Type B pancreatic cell (in vitro differentiated cells): ENCODE results near the gene SLC6A1. TPM values are rescaled to one million over a fixed set of nuclear protein-coding genes. Genes with fewer than 3 reads are reported as not detected.
A peak's percentile ranks its signal among the peaks of the same experiment; 100 is the strongest.
"Not testable (repeated sequence)": the region's sequence is repeated elsewhere in the genome, so short reads cannot be mapped to it uniquely, and the experiment has no call there.

ENCODE experiments used
- DNase-seq: peaks from one replicate; pipeline ENCODE4 v3.0.0; 2021; ENCODE audit warnings: mixed read lengths; ENCODE audit not compliant: unreplicated experiment; ENCODE audit errors: extremely low spot score
- H3K27ac Mint-ChIP-seq: 2 replicates; pipeline ENCODE4 v1.8.0; 2021; ENCODE audit warnings: mild to moderate bottlenecking, mixed read lengths
- H3K27me3 Mint-ChIP-seq: 2 replicates; pipeline ENCODE4 v1.8.0; 2021; ENCODE audit warnings: mixed read lengths
- H3K36me3 Mint-ChIP-seq: 2 replicates; pipeline ENCODE4 v1.8.0; 2021; ENCODE audit warnings: mixed read lengths
- H3K4me1 Mint-ChIP-seq: one replicate; pipeline ENCODE4 v1.8.0; 2021; ENCODE audit warnings: mixed read lengths; ENCODE audit not compliant: unreplicated experiment
- H3K4me3 Mint-ChIP-seq: 2 replicates; pipeline ENCODE4 v1.8.0; 2021; ENCODE audit warnings: mild to moderate bottlenecking, mixed read lengths
- H3K9me3 Mint-ChIP-seq: 2 replicates; pipeline ENCODE4 v1.8.0; 2021; ENCODE audit warnings: mixed read lengths
- total RNA-seq: library from RNA; stranded (reverse); gene quantifications from 2 replicates; pipeline ENCODE4 v1.2.1, GENCODE V29; 2021; ENCODE audit warnings: low replicate concordance
- TF ChIP-seq, protein P1 (sequence below): fragments of 200-600 bp; sonication (generic); conservative IDR thresholded peaks from 2 replicates; pipeline ENCODE4 v1.5.0; 2021; ENCODE audit warnings: antibody characterized with exemption, mild to moderate bottlenecking

SLC6A1 gene
- total RNA-seq, 1 donor from 2014 or later, result 6.3 TPM

DNA sequence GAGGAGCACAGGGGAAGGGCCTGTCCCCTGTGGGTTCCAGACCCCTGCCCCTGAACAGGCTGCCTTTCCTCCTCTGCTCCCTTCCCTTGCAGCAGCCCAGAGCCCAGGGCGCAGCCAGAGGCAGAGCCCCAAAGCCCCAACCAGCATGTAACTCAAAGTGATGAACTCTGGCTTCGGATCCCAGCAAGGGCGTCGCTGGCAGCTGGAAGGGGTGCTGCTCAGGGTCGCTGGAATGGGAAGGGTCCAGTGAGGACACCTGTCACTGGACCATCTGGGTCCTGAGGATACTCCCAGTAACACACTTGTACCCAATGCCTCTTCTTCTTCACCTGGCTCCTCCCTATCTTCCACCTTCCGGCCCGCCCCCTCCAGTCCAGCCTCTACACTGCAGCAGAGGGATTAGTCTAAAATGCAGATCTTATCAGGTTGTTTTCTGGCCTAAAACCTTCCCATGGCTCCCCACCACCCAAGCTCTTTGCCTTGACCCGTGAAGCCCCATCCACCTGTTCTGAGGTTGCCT, 64.0 kb downstream of the SLC6A1 start:
- H3K27ac Mint-ChIP-seq, result no peak overlapping the region
- H3K27me3 Mint-ChIP-seq, result peaks cover 61% of the 10 kb centered on the region
- H3K4me1 Mint-ChIP-seq, result no peaks in the 10 kb centered on the region
- H3K9me3 Mint-ChIP-seq, result no peaks in the 10 kb centered on the region
- no peak overlapping the region for H3K4me3 Mint-ChIP-seq
- no peaks in the 10 kb centered on the region for H3K36me3 Mint-ChIP-seq
- no peak for DNase-seq
- TF ChIP-seq, protein P1, sequence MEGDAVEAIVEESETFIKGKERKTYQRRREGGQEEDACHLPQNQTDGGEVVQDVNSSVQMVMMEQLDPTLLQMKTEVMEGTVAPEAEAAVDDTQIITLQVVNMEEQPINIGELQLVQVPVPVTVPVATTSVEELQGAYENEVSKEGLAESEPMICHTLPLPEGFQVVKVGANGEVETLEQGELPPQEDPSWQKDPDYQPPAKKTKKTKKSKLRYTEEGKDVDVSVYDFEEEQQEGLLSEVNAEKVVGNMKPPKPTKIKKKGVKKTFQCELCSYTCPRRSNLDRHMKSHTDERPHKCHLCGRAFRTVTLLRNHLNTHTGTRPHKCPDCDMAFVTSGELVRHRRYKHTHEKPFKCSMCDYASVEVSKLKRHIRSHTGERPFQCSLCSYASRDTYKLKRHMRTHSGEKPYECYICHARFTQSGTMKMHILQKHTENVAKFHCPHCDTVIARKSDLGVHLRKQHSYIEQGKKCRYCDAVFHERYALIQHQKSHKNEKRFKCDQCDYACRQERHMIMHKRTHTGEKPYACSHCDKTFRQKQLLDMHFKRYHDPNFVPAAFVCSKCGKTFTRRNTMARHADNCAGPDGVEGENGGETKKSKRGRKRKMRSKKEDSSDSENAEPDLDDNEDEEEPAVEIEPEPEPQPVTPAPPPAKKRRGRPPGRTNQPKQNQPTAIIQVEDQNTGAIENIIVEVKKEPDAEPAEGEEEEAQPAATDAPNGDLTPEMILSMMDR, result no peak

- Mint-ChIP-seq H3K36me3 (no peaks in the 10 kb centered on the region), H3K4me1 (no peaks in the 10 kb centered on the region), H3K9me3 (no peaks in the 10 kb centered on the region), H3K27ac (no peak overlapping the region), H3K27me3 (peaks cover 61% of the 10 kb centered on the region), H3K4me3 (no peak overlapping the region)
- TF ChIP-seq, protein P1, result no peak
- no peak for DNase-seq
Observed at GRCh38 chr3:11057655-11058054, 65.1 kb downstream of the SLC6A1 start.

GRCh38 chr3:11059090-11059798, 66.7 kb downstream of the SLC6A1 start:
- TF ChIP-seq, protein P1, result peak; percentile 84
- Mint-ChIP-seq H3K27ac (no peak overlapping the region), H3K27me3 (peaks cover 51% of the 10 kb centered on the region), H3K4me3 (no peak overlapping the region), H3K9me3 (no peaks in the 10 kb centered on the region), H3K36me3 (no peaks in the 10 kb centered on the region), H3K4me1 (no peaks in the 10 kb centered on the region)
- DNase-seq, result no peak

- TF ChIP-seq, protein P1, result peak; percentile 12
- H3K27ac Mint-ChIP-seq, result no peak overlapping the region
- H3K36me3 Mint-ChIP-seq, result no peaks in the 10 kb centered on the region
- no peak for DNase-seq
- H3K4me1 Mint-ChIP-seq, result no peaks in the 10 kb centered on the region
- no peak overlapping the region for H3K4me3 Mint-ChIP-seq
- H3K9me3 Mint-ChIP-seq, result peaks cover 4% of the 10 kb centered on the region
- H3K27me3 Mint-ChIP-seq, result peaks cover 54% of the 10 kb centered on the region
Observed at GRCh38 chr3:11059799-11060115, 67.2 kb downstream of the SLC6A1 start.

- Mint-ChIP-seq H3K4me1 (no peaks in the 10 kb centered on the region), H3K9me3 (peaks cover 4% of the 10 kb centered on the region), H3K27me3 (peaks cover 48% of the 10 kb centered on the region), H3K4me3 (peak overlapping the region; percentile 81), H3K27ac (no peak overlapping the region), H3K36me3 (no peaks in the 10 kb centered on the region)
- peak; percentile 82 for DNase-seq
- TF ChIP-seq, protein P1, result peak; percentile 97
Observed at GRCh38 chr3:11060500-11061251, 68.1 kb downstream of the SLC6A1 start.

- Mint-ChIP-seq H3K27me3 (peaks cover 43% of the 10 kb centered on the region), H3K4me3 (peak overlapping the region; percentile 83)
- DNase-seq, H3K27ac Mint-ChIP-seq, H3K4me1 Mint-ChIP-seq, H3K36me3 Mint-ChIP-seq, H3K9me3 Mint-ChIP-seq: not testable (repeated sequence)
Observed at GRCh38 chr3:11061268-11061871, 68.8 kb downstream of the SLC6A1 start.
